ENCODE results near the gene PFDN4.

PFDN4 gene

GRCh38 chr20:54207743-54208547 lies at the start of gene PFDN4:
Gene PFDN4, plus strand, starts transcription at chr20:54208087. Its CDS starts 14 bp downstream, at chr20:54208101.
- peak; percentile 86 for DNase-seq (ENCODE audit: low spot score)

- DNase-seq (ENCODE audit: low spot score) = no peak
Measured at GRCh38 chr20:54158226-54158625, 49.7 kb upstream of the PFDN4 start.

- no peak for DNase-seq (ENCODE audit: low spot score)
Measured at GRCh38 chr20:54158856-54159418, 49.0 kb upstream of the PFDN4 start.

- DNase-seq (ENCODE audit: low spot score) = no peak
Measured at GRCh38 chr20:54160065-54161007, 47.6 kb upstream of the PFDN4 start.

GRCh38 chr20:54161008-54161820 lies 46.7 kb upstream of the PFDN4 start:
- no peak for DNase-seq (ENCODE audit: low spot score)

- DNase-seq (ENCODE audit: low spot score) = no peak
Measured at GRCh38 chr20:54161821-54162149, 46.1 kb upstream of the PFDN4 start.

- DNase-seq (ENCODE audit: low spot score) = no peak
Measured at GRCh38 chr20:54162378-54163009, 45.4 kb upstream of the PFDN4 start.

- no peak for DNase-seq (ENCODE audit: low spot score)
Measured at GRCh38 chr20:54163402-54163801, 44.5 kb upstream of the PFDN4 start.

- no peak for DNase-seq (ENCODE audit: low spot score)
Measured at GRCh38 chr20:54165014-54165413, 42.9 kb upstream of the PFDN4 start.

GRCh38 chr20:54165803-54166202 lies 42.1 kb upstream of the PFDN4 start:
- no peak for DNase-seq (ENCODE audit: low spot score)

GRCh38 chr20:54166987-54167662 lies 40.8 kb upstream of the PFDN4 start:
- DNase-seq (ENCODE audit: low spot score) = no peak

GRCh38 chr20:54167909-54168872 lies 39.7 kb upstream of the PFDN4 start:
- no peak for DNase-seq (ENCODE audit: low spot score)

GRCh38 chr20:54168961-54169862 lies 38.7 kb upstream of the PFDN4 start:
- DNase-seq (ENCODE audit: low spot score) = no peak

- DNase-seq (ENCODE audit: low spot score) = no peak
Measured at GRCh38 chr20:54170026-54170471, 37.8 kb upstream of the PFDN4 start.

- no peak for DNase-seq (ENCODE audit: low spot score)
Measured at GRCh38 chr20:54170963-54171362, 36.9 kb upstream of the PFDN4 start.

- no peak for DNase-seq (ENCODE audit: low spot score)
Measured at GRCh38 chr20:54172532-54172855, 35.4 kb upstream of the PFDN4 start.

- DNase-seq (ENCODE audit: low spot score) = no peak
Measured at GRCh38 chr20:54172856-54173652, 34.8 kb upstream of the PFDN4 start.

Data from hematopoietic multipotent progenitor cell treated with erythropoietin and hydrocortisone succinate and interleukin-3 and kit ligand, for 15 days (in vitro differentiated cells).